ENCODE measurements around the gene MAGI3. TPM values are rescaled to one million over a fixed set of nuclear protein-coding genes. Genes with fewer than 3 reads are reported as not detected.

MAGI3 gene
- polyA plus RNA-seq, 1 donor from 2014 or later, result 10.8 TPM

DNA sequence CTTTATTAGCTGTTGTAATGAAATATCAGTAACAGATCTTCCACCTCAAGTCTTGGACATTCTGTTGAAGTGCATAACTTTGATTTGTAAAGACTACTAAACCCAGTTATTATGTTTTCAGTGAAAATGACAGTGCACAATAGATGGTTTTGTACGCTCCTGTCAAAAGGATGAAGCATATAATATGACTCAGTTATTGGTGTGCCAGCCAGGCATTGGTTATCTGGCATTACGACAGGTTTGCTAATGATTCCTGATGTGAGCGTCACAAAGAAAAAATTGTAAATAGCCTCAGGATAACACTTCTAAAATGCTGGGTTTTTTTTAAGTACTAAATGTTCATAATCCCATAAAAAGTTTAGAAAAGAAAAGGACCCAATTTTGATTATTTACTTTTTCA is 147.9 kb downstream of the MAGI3 start:
- no peaks in the 10 kb centered on the region for H3K36me3 ChIP-seq (ENCODE audit: insufficient read depth, low read length)
- no peaks in the 10 kb centered on the region for H3K9me3 ChIP-seq (ENCODE audit: low read length)
- H3K9me2 ChIP-seq (ENCODE audit: insufficient read depth, low read length), result no peaks in the 10 kb centered on the region
- no peaks in the 10 kb centered on the region for H3F3A ChIP-seq (ENCODE audit: insufficient read depth, low read length, poor library complexity, severe bottlenecking)
- H4K20me1 ChIP-seq (ENCODE audit: insufficient read depth), result no peaks in the 10 kb centered on the region
- H3K27ac ChIP-seq (ENCODE audit: low read length), result no peak overlapping the region
- TF ChIP-seq EP300 (conservative IDR thresholded peaks at IDR 0.05; ENCODE audit: poor library complexity, severe bottlenecking), result no peak
- TF ChIP-seq MXI1 (conservative IDR thresholded peaks at IDR 0.05; ENCODE audit: poor library complexity, severe bottlenecking), result no peak
- TF ChIP-seq EZH2 (IDR thresholded peaks at IDR 0.05; ENCODE audit: borderline replicate concordance, insufficient read depth, low read length, poor library complexity, severe bottlenecking), result no peak
- TF ChIP-seq, protein P1, sequence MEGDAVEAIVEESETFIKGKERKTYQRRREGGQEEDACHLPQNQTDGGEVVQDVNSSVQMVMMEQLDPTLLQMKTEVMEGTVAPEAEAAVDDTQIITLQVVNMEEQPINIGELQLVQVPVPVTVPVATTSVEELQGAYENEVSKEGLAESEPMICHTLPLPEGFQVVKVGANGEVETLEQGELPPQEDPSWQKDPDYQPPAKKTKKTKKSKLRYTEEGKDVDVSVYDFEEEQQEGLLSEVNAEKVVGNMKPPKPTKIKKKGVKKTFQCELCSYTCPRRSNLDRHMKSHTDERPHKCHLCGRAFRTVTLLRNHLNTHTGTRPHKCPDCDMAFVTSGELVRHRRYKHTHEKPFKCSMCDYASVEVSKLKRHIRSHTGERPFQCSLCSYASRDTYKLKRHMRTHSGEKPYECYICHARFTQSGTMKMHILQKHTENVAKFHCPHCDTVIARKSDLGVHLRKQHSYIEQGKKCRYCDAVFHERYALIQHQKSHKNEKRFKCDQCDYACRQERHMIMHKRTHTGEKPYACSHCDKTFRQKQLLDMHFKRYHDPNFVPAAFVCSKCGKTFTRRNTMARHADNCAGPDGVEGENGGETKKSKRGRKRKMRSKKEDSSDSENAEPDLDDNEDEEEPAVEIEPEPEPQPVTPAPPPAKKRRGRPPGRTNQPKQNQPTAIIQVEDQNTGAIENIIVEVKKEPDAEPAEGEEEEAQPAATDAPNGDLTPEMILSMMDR (IDR thresholded peaks at IDR 0.05; ENCODE audit: poor library complexity, severe bottlenecking), result no peak
- TF ChIP-seq SMC3 (conservative IDR thresholded peaks at IDR 0.05; ENCODE audit: poor library complexity), result no peak
- TF ChIP-seq, protein P2, sequence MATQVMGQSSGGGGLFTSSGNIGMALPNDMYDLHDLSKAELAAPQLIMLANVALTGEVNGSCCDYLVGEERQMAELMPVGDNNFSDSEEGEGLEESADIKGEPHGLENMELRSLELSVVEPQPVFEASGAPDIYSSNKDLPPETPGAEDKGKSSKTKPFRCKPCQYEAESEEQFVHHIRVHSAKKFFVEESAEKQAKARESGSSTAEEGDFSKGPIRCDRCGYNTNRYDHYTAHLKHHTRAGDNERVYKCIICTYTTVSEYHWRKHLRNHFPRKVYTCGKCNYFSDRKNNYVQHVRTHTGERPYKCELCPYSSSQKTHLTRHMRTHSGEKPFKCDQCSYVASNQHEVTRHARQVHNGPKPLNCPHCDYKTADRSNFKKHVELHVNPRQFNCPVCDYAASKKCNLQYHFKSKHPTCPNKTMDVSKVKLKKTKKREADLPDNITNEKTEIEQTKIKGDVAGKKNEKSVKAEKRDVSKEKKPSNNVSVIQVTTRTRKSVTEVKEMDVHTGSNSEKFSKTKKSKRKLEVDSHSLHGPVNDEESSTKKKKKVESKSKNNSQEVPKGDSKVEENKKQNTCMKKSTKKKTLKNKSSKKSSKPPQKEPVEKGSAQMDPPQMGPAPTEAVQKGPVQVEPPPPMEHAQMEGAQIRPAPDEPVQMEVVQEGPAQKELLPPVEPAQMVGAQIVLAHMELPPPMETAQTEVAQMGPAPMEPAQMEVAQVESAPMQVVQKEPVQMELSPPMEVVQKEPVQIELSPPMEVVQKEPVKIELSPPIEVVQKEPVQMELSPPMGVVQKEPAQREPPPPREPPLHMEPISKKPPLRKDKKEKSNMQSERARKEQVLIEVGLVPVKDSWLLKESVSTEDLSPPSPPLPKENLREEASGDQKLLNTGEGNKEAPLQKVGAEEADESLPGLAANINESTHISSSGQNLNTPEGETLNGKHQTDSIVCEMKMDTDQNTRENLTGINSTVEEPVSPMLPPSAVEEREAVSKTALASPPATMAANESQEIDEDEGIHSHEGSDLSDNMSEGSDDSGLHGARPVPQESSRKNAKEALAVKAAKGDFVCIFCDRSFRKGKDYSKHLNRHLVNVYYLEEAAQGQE (IDR thresholded peaks at IDR 0.05; ENCODE audit: borderline replicate concordance), result no peak
- no peak for TF ChIP-seq RAD21 (conservative IDR thresholded peaks at IDR 0.05)
- TF ChIP-seq POLR2AphosphoS5 (IDR thresholded peaks at IDR 0.05), result no peak
- TF ChIP-seq TAF1 (IDR thresholded peaks at IDR 0.05; ENCODE audit: low read depth), result no peak
- peaks cover 9% of the 10 kb centered on the region for H3K79me2 ChIP-seq (replicated peaks; ENCODE audit: insufficient read depth, low read length)
- no peak overlapping the region for H2AFZ ChIP-seq (ENCODE audit: low read depth, low read length)
- no peaks in the 10 kb centered on the region for H3K27me3 ChIP-seq (ENCODE audit: insufficient read depth, low read depth, low read length)
- H3K4me2 ChIP-seq (ENCODE audit: low read length), result no peak overlapping the region
- no peak overlapping the region for H3K9ac ChIP-seq (ENCODE audit: low read length)
- no peak overlapping the region for H3K4me3 ChIP-seq (ENCODE audit: low read length)

DNA sequence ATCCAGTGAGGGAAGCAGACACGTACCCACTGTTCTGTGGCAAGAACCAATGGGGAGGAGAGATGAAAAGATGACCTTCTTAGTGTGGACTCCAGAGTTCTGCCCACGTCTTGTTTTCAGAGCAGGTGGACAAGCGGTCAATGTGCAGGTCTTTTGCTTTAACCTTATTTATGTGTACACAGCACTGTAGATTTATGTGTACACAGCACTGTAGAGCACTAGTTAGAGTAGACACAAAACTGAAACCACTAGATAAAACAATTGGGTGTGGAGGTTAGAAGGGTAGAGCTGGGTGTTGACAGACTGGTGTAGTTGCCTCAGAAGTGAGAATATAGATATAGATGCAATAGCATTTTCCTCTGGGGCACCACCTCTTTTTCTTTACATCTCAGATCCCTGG is 150.0 kb downstream of the MAGI3 start:
- Histone ChIP-seq H3K36me3 (ENCODE audit: insufficient read depth, low read length) (no peaks in the 10 kb centered on the region), H3K9me3 (ENCODE audit: low read length) (no peaks in the 10 kb centered on the region), H3K9ac (ENCODE audit: low read length) (no peak overlapping the region), H3K27me3 (ENCODE audit: insufficient read depth, low read depth, low read length) (no peaks in the 10 kb centered on the region), H3K79me2 (replicated peaks; ENCODE audit: insufficient read depth, low read length) (peaks cover 9% of the 10 kb centered on the region), H3K4me3 (ENCODE audit: low read length) (no peak overlapping the region), H3F3A (ENCODE audit: insufficient read depth, low read length, poor library complexity, severe bottlenecking) (no peaks in the 10 kb centered on the region), H3K27ac (ENCODE audit: low read length) (no peak overlapping the region), H2AFZ (ENCODE audit: low read depth, low read length) (no peak overlapping the region), H4K20me1 (ENCODE audit: insufficient read depth) (no peaks in the 10 kb centered on the region), H3K4me2 (ENCODE audit: low read length) (no peak overlapping the region), H3K9me2 (ENCODE audit: insufficient read depth, low read length) (no peaks in the 10 kb centered on the region)
- TF ChIP-seq EZH2 (IDR thresholded peaks at IDR 0.05; ENCODE audit: borderline replicate concordance, insufficient read depth, low read length, poor library complexity, severe bottlenecking), result no peak
- no peak for TF ChIP-seq RAD21 (conservative IDR thresholded peaks at IDR 0.05)
- TF ChIP-seq, protein P2 (IDR thresholded peaks at IDR 0.05; ENCODE audit: borderline replicate concordance), result no peak
- TF ChIP-seq, protein P1 (IDR thresholded peaks at IDR 0.05; ENCODE audit: poor library complexity, severe bottlenecking), result no peak
- no peak for TF ChIP-seq POLR2AphosphoS5 (IDR thresholded peaks at IDR 0.05)
- no peak for TF ChIP-seq MXI1 (conservative IDR thresholded peaks at IDR 0.05; ENCODE audit: poor library complexity, severe bottlenecking)
- TF ChIP-seq TAF1 (IDR thresholded peaks at IDR 0.05; ENCODE audit: low read depth), result no peak
- no peak for TF ChIP-seq EP300 (conservative IDR thresholded peaks at IDR 0.05; ENCODE audit: poor library complexity, severe bottlenecking)
- TF ChIP-seq SMC3 (conservative IDR thresholded peaks at IDR 0.05; ENCODE audit: poor library complexity), result no peak

Data from neural cell (in vitro differentiated cells).